ENCODE data around the gene PRMT3.
"Not testable (repeated sequence)": the region's sequence is repeated elsewhere in the genome, so short reads cannot be mapped to it uniquely, and the experiment has no call there.

Gene PRMT3

GRCh38 chr11:20364341-20364792, 23.1 kb upstream of the PRMT3 start:
- DNase-seq: no peak
- Mint-ChIP-seq H3K4me1 (peaks cover 74% of the 10 kb centered on the region), H3K4me3 (peak overlapping the region; percentile 80), H3K36me3 (peaks cover 44% of the 10 kb centered on the region), H3K27ac (peak overlapping the region; percentile 88), H3K27me3 (no peaks in the 10 kb centered on the region), H3K9me3 (peaks cover 5% of the 10 kb centered on the region)
- CTCF ChIA-PET: interaction anchor here (1.0 to 3.3 kb wide), 3 partner anchors 9 to 33 kb away, joined by 3 to 12 read pairs (median 4); no protein-coding TSS in a partner anchor

- not testable (repeated sequence) for DNase-seq
- peaks cover 46% of the 10 kb centered on the region for H3K36me3 Mint-ChIP-seq
Measured at GRCh38 chr11:20365465-20365864, 22.1 kb upstream of the PRMT3 start.

GRCh38 chr11:20367313-20367948, 20.1 kb upstream of the PRMT3 start:
- H3K9me3 Mint-ChIP-seq: no peaks in the 10 kb centered on the region
- H3K27ac Mint-ChIP-seq: peak overlapping the region; percentile 17
- no peak overlapping the region for H3K4me3 Mint-ChIP-seq
- CTCF ChIA-PET: interaction anchor here (0.8 to 2.3 kb wide), 4 partner anchors 13 to 87 kb away, joined by 3 to 10 read pairs (median 4); no protein-coding TSS in a partner anchor
- H3K27me3 Mint-ChIP-seq: no peaks in the 10 kb centered on the region
- peaks cover 59% of the 10 kb centered on the region for H3K4me1 Mint-ChIP-seq
- DNase-seq: peak; percentile 25
- H3K36me3 Mint-ChIP-seq: peaks cover 46% of the 10 kb centered on the region

More at GRCh38 chr11:20365465-20365864, 22.1 kb upstream of the PRMT3 start:
- CTCF ChIA-PET: interaction anchor here (3.3 kb wide), 1 partner anchor 10 kb away, joined by 12 read pairs; no protein-coding TSS in a partner anchor
- not testable (repeated sequence) for H3K27me3 Mint-ChIP-seq, H3K9me3 Mint-ChIP-seq
- Mint-ChIP-seq H3K4me3 (peak overlapping the region; percentile 80), H3K4me1 (peaks cover 72% of the 10 kb centered on the region), H3K27ac (peak overlapping the region; percentile 49)

GRCh38 chr11:20368438-20368837, 19.1 kb upstream of the PRMT3 start:
- Mint-ChIP-seq H3K9me3 (no peaks in the 10 kb centered on the region), H3K27me3 (no peaks in the 10 kb centered on the region), H3K4me1 (peaks cover 49% of the 10 kb centered on the region), H3K4me3 (no peak overlapping the region), H3K27ac (no peak overlapping the region), H3K36me3 (peaks cover 50% of the 10 kb centered on the region)
- DNase-seq: no peak
- CTCF ChIA-PET: interaction anchor here (1.4 to 2.3 kb wide), 3 partner anchors 14 to 29 kb away, joined by 3 to 10 read pairs (median 5); no protein-coding TSS in a partner anchor

- Mint-ChIP-seq H3K27ac (no peak overlapping the region), H3K4me1 (peaks cover 40% of the 10 kb centered on the region), H3K27me3 (no peaks in the 10 kb centered on the region), H3K36me3 (peaks cover 54% of the 10 kb centered on the region), H3K9me3 (no peaks in the 10 kb centered on the region), H3K4me3 (no peak overlapping the region)
- DNase-seq: no peak
- CTCF ChIA-PET: interaction anchor here (0.8 to 1.6 kb wide), 2 partner anchors 14 to 242 kb away, joined by 3 to 5 read pairs; no protein-coding TSS in a partner anchor
Measured at GRCh38 chr11:20369826-20370225, 17.7 kb upstream of the PRMT3 start.

GRCh38 chr11:20372081-20372626, 15.4 kb upstream of the PRMT3 start:
- H3K36me3 Mint-ChIP-seq: peaks cover 39% of the 10 kb centered on the region
- no peak overlapping the region for H3K27ac Mint-ChIP-seq
- CTCF ChIA-PET: interaction anchor here (0.6 to 1.4 kb wide), 3 partner anchors 17 to 1057 kb away, joined by 3 to 6 read pairs (median 6); no protein-coding TSS in a partner anchor
- DNase-seq: no peak
- H3K9me3 Mint-ChIP-seq: no peaks in the 10 kb centered on the region
- peaks cover 20% of the 10 kb centered on the region for H3K4me1 Mint-ChIP-seq
- H3K27me3 Mint-ChIP-seq: no peaks in the 10 kb centered on the region
- H3K4me3 Mint-ChIP-seq: no peak overlapping the region

GRCh38 chr11:20373147-20373546, 14.4 kb upstream of the PRMT3 start:
- CTCF ChIA-PET: interaction anchor here (1.3 to 1.4 kb wide), 2 partner anchors 18 to 245 kb away, joined by 6 read pairs; no protein-coding TSS in a partner anchor
- no peak for DNase-seq
- peaks cover 33% of the 10 kb centered on the region for H3K36me3 Mint-ChIP-seq

GRCh38 chr11:20373568-20374209, 13.8 kb upstream of the PRMT3 start:
- Mint-ChIP-seq H3K27me3 (no peaks in the 10 kb centered on the region), H3K4me3 (no peak overlapping the region), H3K36me3 (peaks cover 28% of the 10 kb centered on the region), H3K9me3 (no peaks in the 10 kb centered on the region), H3K4me1 (peaks cover 7% of the 10 kb centered on the region), H3K27ac (no peak overlapping the region)
- CTCF ChIA-PET: interaction anchor here (1.2 kb wide), 1 partner anchor 20 kb away, joined by 3 read pairs; no protein-coding TSS in a partner anchor
- DNase-seq: no peak

More at GRCh38 chr11:20373147-20373546, 14.4 kb upstream of the PRMT3 start:
- Mint-ChIP-seq H3K27me3 (no peaks in the 10 kb centered on the region), H3K27ac (no peak overlapping the region), H3K4me1 (peaks cover 13% of the 10 kb centered on the region), H3K4me3 (no peak overlapping the region), H3K9me3 (no peaks in the 10 kb centered on the region)

GRCh38 chr11:20374741-20375300, 12.7 kb upstream of the PRMT3 start:
- Mint-ChIP-seq H3K9me3 (no peaks in the 10 kb centered on the region), H3K4me1 (peaks cover 3% of the 10 kb centered on the region), H3K27ac (no peak overlapping the region), H3K27me3 (no peaks in the 10 kb centered on the region), H3K4me3 (no peak overlapping the region), H3K36me3 (peaks cover 28% of the 10 kb centered on the region)
- CTCF ChIA-PET: interaction anchor here (1.2 kb wide), 1 partner anchor 21 kb away, joined by 3 read pairs; no protein-coding TSS in a partner anchor
- no peak for DNase-seq

GRCh38 chr11:20376162-20376730, 11.3 kb upstream of the PRMT3 start:
- CTCF ChIA-PET: interaction anchor here (0.8 kb wide), 1 partner anchor 248 kb away, joined by 3 read pairs; no protein-coding TSS in a partner anchor
- Mint-ChIP-seq H3K36me3 (peaks cover 26% of the 10 kb centered on the region), H3K27ac (peak overlapping the region; percentile 16), H3K27me3 (no peaks in the 10 kb centered on the region), H3K9me3 (no peaks in the 10 kb centered on the region), H3K4me1 (no peaks in the 10 kb centered on the region), H3K4me3 (no peak overlapping the region)
- DNase-seq: no peak

- peak overlapping the region; percentile 100 for H3K27ac Mint-ChIP-seq
- CTCF ChIA-PET: interaction anchor here (1.1 to 1.4 kb wide), 2 partner anchors 7 to 18 kb away, joined by 3 to 4 read pairs; no protein-coding TSS in a partner anchor
Measured at GRCh38 chr11:20385996-20386395, 1.5 kb upstream of the PRMT3 start.

GRCh38 chr11:20388096-20389055, 860 bp downstream of the PRMT3 start:
- CTCF ChIA-PET: interaction anchor here (1.0 to 1.4 kb wide), 4 partner anchors 9 to 261 kb away, joined by 3 to 4 read pairs (median 4); no protein-coding TSS in a partner anchor
- Mint-ChIP-seq H3K4me1 (peaks cover 36% of the 10 kb centered on the region), H3K36me3 (peaks cover 32% of the 10 kb centered on the region), H3K27me3 (no peaks in the 10 kb centered on the region), H3K27ac (peak overlapping the region; percentile 100), H3K9me3 (no peaks in the 10 kb centered on the region), H3K4me3 (peak overlapping the region; percentile 84)
- no peak for DNase-seq

More at GRCh38 chr11:20385996-20386395, 1.5 kb upstream of the PRMT3 start:
- H3K9me3 Mint-ChIP-seq, DNase-seq, H3K27me3 Mint-ChIP-seq: not testable (repeated sequence)
- H3K4me1 Mint-ChIP-seq: peaks cover 36% of the 10 kb centered on the region
- H3K36me3 Mint-ChIP-seq: peaks cover 27% of the 10 kb centered on the region
- peak overlapping the region; percentile 84 for H3K4me3 Mint-ChIP-seq

All from activated naive CD4-positive, alpha-beta T cell treated with anti-CD3 and anti-CD28 coated beads, Interleukin-2, amount 10 ng/mL, durations not matched to agents 7 days and 5 days (primary cell).